GM21367 (cell line): ENCODE measurements around the gene KIAA1958.
"Not testable (repeated sequence)": the region's sequence is repeated elsewhere in the genome, so short reads cannot be mapped to it uniquely, and the experiment has no call there.

Experiments used
- ATAC-seq: cut with Tn5 transposase; IDR thresholded peaks from one replicate; pipeline ENCODE4 v1.9.1; 2021; ENCODE audit not compliant: unreplicated experiment

KIAA1958 gene

GRCh38 chr9:112489039-112489546, 2.5 kb downstream of the KIAA1958 start:
- ATAC-seq = no peak

- no peak for ATAC-seq
Observed at GRCh38 chr9:112489876-112490666, 3.4 kb downstream of the KIAA1958 start.

GRCh38 chr9:112493393-112494137, 6.9 kb downstream of the KIAA1958 start:
- ATAC-seq = no peak

DNA sequence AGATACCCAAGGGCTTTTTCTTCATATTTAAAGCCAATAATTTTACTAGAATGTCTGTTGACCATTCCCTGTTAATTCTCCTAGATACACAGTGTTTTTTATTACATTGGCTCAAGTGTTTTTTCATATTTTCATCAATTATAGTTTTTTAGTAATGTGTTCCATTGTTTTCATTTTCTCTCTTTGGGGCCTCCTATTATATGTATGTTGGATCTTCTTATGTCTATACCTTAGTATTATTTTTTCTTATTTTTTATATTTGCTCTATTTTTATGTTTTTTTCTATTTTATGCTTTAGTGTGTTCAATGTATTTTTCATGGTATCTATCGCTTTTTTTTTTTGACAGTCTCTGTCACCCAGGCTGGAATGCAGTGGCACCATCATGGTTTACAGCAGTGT, 7.5 kb downstream of the KIAA1958 start:
- ATAC-seq = no peak

GRCh38 chr9:112495614-112496013, 9.0 kb downstream of the KIAA1958 start:
- no peak for ATAC-seq

GRCh38 chr9:112496074-112496722, 9.6 kb downstream of the KIAA1958 start:
- no peak for ATAC-seq

- ATAC-seq = no peak
Observed at GRCh38 chr9:112500842-112501241, 14.2 kb downstream of the KIAA1958 start.

DNA sequence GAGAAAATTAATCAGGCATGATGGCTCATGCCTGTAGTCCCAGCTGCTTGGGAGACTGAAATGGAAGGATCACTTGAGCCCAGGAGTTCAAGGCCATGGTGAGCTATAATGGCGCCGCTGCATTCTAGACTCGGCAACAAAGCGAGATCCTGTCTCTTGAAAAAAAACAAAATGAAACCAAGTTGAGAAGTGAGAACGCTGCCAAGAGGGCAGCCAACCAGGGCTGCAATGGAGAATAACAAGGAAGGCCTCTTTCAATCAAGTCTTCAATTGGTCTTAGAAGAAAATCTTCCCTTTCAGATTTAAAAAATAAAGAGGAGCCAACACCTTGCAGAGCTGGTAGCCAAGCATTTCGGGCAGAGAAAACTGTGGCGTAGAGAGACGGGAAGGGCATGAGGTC, 14.7 kb downstream of the KIAA1958 start:
- no peak for ATAC-seq

GRCh38 chr9:112502175-112502946, 15.7 kb downstream of the KIAA1958 start:
- no peak for ATAC-seq

DNA sequence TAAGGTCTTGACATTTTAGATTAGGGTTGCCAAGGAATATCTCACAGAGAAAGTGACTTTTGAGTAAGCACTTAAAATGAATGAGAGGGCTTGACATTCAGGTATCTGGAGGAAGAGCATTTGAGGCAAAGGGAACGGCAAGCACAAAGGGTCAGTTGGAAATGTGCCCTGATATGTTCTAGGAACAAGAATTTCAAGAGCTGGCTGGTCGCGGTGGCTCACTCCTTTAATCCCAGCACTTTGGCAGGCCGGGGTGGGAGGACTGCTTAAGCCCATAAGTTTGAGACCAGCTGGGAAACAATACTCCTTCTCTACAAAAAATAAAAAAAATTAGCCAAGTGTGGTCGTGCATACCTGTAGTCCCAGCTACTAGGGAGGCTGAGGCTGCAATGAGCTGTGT, 16.5 kb downstream of the KIAA1958 start:
- no peak for ATAC-seq

- no peak for ATAC-seq
Observed at GRCh38 chr9:112505086-112505485, 18.5 kb downstream of the KIAA1958 start.

DNA sequence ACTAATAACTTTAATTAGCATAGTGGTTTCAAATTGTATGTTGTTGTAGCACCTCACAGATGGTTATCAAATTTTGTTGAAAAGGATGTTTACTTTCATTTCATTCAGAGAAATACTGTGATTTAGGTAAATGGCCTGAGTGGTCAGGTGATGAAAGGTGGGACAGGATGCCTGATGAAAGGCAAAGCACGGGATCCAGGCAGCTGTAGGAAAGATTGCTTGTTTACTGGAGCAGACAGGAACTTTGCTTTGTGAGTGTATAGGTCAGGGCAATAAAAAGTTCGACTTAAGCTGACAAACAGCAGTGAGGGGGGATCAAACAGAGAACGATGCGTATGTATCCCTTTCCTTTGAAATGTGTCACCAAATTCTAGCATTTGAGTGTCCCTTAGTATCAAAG, 19.0 kb downstream of the KIAA1958 start:
- no peak for ATAC-seq

GRCh38 chr9:112506571-112506970, 19.9 kb downstream of the KIAA1958 start:
- no peak for ATAC-seq

DNA sequence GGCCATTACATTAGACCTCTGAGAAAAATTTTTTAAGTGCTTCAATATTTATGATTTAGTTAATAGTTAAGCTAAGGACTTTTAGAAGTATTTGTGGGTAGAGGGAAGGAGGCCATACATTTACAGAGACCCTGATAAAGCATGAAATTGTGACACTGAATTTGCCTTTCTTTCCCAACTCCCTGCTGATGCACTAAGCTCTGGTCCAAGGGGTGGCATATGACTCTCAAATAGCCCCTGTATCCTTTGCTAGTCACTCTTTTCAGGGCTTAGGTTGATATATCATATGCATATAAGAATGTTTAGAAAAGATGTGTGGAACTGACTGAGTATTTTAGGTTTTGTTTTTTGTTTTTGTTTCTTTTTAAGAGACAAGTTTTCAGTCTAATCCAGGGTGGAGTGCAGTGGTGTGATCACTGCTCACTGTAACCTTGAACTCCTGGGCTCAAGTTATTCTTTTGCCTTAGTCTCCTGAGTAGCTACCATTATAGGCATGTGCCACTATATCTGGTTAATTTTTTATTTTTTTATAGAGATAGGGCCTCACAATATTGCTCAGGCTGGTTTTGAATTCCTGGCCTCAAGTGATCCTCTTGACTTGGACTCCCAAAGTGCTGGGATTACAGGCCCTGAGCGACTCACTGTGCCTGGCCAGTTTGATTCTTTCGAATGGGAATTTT, 20.5 kb downstream of the KIAA1958 start:
- ATAC-seq = no peak

DNA sequence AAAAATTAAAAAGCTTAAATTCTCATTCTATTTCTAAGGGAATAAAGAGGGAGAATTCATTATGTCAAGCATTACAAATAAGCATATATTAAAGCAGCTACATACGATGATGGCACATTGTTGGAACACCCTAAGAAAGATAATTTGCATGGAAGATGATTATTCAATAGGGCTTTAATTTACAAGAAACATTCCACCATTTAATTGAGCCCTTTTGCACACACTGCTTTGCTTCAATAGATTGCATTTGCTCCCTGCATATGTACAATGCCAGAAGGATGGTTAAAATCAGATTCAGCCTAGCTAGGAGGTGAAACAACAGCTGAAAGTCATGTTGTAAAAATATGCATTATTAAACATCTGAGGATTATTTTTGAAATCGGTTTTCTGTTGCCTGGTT, 21.8 kb downstream of the KIAA1958 start:
- no peak for ATAC-seq

- ATAC-seq = not testable (repeated sequence)
Observed at GRCh38 chr9:112512377-112512776, 25.8 kb downstream of the KIAA1958 start.

DNA sequence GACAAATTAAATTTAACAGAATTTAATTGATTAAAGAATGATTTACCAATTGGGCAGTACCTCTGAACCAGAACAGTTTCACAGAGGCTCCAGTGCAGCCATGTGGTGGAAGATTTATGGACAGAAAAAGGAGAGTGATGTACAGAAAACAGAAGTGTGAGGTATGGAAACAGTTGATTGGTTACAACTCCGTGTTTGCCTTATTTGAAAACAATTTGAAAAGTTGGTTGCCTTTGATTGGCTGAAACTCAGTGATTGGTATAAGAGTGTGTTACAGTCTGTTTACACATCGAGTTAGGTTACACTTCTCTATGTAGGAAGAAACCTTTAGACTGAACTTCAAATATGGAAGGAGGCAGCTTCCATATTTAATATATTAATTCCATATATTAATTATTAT, 30.1 kb downstream of the KIAA1958 start:
- no peak for ATAC-seq

GRCh38 chr9:112520069-112520468, 33.4 kb downstream of the KIAA1958 start:
- no peak for ATAC-seq

DNA sequence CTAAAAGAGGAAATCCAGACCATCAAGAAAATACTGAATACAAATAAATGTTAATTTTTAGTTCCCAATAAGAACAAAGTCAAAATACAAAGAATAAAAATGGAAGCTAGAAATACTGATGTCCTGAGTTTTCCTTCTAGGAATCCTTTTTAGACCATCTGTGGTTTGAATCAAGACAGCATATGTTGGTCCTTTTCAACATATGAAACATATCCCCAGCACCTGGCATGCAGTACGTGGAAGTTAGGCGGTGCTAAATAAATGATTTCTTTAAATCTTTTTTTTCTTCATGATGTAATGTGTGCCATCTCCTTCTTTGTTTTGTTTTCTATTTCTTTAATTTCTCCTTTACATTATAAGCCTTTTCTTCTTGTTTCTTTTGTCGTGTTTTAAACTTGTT, 34.0 kb downstream of the KIAA1958 start:
- ATAC-seq = no peak

DNA sequence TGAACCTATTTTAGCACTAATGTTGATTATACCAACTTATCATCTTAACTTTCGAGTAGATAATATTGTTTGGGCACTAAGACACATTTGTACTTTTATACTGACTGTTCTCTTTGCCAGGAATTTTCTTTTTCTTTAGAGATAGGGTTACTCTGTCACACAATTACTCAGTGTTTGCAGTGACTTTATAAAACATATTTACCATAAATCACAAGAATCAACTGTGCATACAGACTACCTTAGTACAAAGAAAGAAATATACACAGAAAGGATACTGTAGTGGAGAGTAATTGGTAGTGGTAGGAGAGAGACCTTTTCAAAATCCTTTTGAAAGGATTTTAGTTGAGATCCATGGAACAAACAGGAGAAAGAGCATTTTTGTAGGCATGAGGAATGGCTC, 40.3 kb downstream of the KIAA1958 start:
- ATAC-seq = no peak
